NCI-H2107 (cell line): ENCODE data around the gene ARPC5L.

ENCODE experiments used
- DNase-seq: peaks from one replicate; lab custom pipeline; 2025; lab: John Stamatoyannopoulos, UW

Gene ARPC5L

DNA sequence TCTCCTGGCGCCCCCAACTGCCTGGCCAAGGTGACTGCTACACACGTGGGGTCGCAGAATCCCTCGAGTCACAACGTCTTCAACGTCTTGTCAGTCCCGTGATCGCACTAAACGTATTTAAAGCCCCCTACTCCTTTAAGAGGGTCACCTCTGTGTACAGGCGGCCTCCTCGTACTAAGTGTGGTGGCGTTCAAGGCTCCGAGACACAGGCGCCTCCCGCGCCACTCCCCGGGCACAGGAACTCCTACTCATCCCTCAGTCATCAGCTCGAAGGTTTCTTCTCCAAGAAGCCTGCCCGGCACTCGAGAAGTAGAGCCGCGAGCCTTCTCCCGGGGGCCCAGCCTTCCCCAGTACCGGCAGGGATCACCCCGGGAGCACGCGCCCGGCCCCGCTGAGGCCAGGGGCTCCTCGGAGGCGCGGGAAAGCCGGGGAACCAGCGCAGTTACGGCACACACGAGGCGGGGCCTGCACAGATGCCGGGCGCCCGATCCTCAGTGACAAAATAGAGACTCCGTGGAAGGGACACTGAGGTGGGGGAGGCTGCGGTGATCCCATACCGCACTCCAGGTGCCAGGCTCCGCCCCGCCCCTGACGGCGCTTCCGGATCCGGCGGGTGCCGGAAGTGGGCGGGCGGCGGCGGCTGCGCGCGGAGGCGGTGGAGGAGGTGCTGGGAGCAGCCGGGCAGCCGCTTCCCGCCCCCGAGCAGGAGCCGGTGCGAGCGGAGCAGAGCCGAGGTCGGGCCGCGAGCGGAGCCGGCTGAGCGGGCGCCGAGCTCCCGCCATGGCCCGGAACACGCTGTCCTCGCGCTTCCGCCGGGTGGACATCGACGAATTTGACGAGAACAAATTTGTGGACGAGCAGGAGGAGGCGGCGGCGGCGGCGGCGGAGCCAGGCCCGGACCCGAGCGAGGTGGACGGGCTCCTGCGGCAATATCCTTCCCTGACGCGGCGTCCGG is 6.9 kb downstream of the ARPC5L start:
- DNase-seq, result peak; percentile 70

DNA sequence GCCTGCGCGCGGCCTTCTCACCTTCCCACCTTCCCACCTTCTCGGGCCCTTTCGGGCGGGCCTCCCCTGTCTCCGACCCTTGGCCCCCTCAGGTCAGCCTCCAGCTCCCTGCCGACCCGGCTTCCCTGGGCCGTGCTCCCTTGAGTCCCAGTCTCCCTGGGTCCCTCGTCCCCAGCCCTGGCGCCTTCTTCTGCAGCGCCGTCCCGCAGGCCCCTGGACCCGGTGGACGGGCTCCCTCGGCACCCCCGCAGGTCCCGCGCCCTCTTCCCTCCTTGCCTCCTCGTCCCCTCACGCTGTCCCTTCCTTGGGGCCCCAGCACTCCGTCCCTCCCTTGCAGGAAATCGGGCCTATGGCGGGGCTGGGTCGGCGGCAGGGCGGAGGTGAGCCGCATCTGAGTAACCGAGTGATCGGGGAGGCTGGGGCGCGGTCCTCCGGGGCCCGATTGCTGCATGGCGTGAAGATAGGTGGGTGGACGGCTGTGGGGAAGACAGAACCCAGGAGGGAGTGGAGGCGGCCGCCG is 7.6 kb downstream of the ARPC5L start:
- no peak for DNase-seq

DNA sequence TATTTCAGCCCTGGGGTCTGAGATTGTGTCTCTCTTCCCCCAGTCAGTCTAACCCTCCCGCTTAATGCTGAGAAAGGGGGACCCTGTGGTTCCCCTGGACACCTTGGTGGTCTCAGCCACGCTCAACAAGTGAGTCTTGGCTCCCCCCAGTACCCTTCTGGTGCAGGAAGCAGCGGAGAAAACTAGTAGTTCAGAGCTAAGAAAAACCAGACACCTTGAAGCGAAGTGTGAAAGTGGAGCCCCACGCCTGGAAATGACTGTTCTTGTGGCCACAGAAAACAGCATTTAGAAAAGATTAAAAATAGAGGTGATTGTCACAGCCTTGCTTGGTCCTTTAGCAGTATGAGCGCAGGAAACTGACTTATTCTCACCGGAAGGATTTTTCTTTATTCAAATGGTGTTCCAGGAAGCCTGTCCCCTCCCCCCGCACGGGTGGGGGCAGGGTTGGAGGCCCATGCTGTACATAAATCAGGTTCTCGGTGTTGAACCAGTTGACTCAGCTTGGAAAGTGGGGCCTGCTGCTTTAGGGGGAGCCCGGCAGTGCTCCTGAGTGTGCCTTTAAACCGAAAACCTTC is 8.1 kb downstream of the ARPC5L start:
- DNase-seq, result no peak

DNA sequence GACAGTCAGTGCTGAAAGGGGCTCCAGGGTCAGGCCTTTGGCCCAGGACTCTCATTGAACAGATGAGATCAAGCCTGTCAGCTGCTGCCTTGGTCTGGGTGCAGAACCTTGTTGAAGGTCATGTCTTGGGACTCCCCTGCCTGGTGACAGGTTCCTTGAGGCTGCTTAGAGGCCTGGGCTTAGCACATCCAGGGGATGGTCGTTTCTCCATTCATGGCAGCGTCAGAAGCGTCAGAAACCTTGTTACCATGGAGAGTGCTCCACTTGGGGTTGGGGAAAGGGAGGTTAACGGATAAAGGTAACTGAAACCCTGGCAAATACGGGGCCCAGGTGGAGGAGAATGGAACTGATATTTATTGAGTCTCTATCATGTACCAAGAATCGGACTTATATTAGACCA is 8.8 kb downstream of the ARPC5L start:
- no peak for DNase-seq

DNA sequence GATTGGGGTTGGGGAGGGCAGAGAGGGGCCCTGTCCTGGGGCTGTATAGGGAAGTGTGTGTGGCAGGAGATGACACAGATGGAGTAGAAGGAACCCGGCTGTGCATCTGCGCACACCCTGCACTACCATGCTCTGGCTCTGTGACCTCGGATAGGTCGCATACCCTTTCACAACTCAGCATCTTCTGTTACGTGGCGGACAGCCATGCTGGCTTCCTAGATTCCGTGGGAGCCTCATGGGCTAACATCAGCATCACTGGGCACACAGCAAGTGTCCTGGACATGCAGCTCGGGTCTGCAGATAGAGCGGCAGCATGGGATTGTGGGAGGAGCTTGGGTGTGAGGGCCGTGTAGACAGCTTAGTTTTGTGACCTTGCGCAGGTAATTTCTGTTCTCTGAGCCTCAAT is 9.2 kb downstream of the ARPC5L start:
- DNase-seq, result no peak

DNA sequence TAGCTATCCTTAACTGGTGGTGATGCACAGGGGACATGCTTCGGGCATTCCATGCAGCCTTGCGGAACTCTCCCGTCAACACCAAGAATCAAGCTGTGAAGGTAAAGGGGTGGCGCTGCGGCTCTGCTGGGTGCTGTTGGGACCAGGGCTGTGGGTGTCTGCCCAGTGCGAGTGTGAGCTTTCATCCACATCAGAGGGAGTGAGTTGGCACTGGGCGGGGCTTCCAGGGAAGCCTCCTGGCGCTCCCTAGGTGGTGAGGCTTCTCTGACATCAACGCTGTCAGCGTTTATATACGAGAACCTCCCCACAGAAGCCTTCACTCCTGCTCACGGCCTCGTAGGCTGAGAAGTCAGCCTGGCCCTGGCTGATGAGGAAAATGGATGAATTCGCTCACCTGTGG is 11.7 kb downstream of the ARPC5L start:
- DNase-seq, result peak; percentile 45

DNA sequence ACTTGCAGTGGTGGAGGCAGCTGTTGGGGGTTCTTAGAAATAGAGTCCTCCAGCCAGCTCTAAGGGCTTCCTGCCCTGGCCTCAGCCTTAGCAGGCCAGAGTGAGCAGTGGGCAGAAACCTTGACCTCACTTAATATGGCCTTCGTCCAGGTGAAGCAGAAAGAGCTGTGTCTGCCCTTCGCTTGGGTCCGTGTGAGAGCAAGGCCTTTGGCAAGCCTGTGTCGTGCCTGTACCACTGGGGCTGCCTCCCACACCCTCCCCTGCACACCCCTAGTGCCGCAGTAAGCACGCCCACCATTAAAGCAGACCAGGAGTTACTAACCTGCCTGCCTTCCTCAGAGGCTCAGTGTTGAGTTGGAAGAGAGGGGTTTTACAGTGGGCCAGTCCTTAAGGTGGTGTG is 13.6 kb downstream of the ARPC5L start:
- no peak for DNase-seq

DNA sequence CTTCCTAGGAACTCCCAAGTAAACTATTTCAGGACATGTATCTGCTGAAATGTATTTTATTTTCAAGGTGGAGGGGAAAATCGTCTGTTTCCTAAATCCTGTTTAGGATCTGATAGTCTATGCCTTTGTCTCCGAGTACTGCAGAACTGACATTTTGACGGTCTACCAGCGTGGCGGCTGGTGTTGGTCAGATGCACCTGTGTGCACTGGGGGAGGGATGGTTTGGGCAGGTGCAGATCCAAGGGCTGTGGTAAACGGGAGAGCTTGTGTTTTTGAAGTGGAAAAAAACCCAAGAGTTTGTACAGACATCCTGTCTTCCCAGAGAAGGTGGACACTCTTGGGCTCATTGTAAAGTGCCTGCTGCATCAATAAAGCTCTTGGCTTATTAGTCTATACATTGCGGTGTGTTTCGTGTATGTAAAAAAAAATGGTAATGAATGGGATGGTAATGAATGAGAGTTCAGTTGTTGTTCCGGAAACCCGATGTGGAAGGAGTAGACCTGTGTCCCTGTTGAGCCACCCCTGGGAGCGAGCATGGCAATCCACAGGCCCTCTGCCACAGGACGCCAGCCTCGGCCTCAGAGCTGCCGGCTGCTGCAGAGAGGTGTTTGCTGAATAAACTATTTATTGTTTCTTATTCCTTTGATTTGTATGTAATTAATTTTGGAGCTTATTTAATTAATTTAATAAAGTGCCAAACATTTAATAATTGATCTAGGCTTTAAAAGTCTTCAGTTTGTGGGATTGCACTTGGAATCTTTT is 15.3 kb downstream of the ARPC5L start:
- no peak for DNase-seq

DNA sequence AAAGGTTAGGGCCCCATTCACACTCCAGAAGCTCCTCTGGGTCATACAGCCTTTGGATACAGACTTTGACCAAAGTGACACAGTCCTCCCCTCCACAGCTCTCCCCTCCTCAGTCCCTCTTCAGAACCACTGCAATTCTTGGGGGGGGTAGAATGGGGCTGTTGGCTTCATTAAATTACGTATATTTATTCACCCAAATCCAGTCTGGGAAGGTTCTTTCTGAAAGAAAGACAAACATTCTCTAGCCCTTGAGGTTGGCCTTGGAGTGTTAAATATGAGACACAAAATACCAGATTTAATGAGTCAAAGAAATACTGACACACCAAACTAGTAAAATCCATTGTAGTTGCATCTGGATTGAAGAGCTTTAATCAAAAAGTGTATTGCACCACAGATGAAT is 16.1 kb downstream of the ARPC5L start:
- no peak for DNase-seq

DNA sequence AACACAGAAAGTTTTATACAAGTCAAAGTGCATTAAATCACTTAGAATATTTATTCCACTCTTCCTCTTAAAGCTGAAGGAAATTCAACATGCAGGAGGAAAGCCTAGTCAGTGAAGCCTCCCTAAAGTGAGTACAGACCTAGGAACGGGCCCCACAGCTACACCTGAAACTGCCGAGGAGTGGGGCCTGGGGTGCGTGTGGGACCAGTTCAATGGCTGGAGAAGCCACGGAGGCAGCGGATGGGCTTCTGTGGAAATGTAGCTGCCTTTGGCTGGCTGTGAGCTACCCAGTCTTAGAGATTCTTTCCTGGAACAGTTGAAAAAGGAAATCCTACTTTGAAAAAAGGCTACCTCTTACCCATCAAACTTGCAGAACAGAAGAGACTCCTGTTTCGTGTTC is 16.6 kb downstream of the ARPC5L start:
- no peak for DNase-seq

DNA sequence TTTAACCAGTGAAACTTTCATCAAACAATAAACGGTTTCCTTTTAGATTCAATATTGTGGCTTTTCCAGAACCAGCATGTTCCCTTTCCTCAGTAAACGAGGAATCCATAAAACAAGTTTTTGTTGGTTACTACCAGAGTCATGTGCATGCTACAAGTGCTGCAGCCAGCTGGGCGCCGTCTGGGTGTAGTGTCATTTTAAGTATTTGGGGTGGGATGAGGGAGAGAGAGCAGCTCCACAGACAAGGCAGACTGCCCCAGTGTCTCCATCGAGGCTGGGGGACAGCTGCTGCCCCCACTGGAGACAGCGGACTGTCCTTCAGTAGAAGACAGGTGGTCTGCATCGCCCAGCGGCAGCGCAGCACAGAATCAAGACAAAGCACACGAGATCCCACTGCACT is 17.3 kb downstream of the ARPC5L start:
- no peak for DNase-seq

DNA sequence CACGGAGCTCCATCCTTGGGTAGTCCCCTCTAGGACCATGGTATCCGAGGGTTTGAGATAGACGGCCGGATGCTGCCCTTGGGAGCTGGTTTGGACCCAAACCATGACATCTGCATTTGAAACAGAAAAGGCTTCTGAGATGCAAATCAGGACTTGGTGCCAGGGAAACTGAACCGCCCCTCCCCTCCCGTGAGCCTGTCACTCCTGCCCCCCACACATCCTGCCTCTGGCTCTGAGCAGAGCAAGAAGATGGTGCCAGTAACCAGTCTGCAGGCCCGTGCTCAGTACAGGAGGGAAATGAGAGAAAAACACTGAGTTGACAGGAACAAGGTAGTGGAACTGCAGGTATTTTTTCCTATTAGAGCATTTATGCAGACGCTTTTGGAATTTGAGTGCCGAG is 18.6 kb downstream of the ARPC5L start:
- no peak for DNase-seq

DNA sequence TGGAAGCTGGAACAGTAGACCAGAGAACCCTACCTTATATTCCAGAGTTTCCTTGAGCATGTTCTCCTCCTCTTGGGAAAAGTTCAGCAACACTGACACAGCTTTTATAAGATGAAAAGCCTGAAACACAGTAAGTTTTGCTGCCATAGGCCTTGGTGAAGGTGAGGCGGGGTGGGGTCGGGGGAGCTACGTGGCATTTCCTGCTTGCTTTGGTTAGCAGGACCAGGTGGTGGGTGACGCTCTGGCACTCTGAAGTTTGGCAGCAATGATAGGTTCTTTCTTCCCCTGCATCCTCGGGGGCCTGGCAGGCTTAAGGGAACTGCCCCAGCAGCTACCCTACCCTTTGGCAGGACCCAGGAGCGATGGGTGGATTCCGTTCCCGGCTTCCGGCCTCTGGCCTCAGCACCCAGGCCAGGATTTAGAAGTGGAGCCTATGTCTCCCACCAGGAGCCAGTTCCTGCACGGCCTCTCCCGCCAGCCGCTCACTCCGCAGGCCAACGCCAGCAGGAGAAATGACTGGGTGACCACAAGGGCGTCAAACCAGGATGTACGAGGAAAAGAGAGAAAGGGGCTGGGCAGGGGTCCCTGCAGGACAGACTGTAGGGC is 19.3 kb downstream of the ARPC5L start:
- no peak for DNase-seq

DNA sequence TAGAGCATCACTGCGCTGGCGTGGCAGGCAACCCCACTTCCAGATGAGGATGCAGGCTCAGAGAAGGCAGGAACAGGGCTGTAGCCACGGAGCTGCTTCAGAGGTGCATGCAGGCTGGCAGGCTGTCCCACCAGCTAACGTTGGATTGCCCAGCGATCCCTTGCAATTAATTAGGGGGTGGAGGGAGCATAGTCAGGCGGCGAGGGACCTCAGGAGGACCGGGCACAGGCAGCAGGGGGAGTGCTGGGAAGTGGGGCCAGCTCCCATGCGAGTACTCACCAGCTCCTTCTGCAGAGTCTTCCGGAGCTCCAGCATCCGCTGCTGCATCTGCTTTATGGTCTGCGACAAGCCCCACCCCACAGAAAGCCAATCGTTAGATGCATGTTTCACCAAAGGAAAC is 20.3 kb downstream of the ARPC5L start:
- DNase-seq, result no peak

DNA sequence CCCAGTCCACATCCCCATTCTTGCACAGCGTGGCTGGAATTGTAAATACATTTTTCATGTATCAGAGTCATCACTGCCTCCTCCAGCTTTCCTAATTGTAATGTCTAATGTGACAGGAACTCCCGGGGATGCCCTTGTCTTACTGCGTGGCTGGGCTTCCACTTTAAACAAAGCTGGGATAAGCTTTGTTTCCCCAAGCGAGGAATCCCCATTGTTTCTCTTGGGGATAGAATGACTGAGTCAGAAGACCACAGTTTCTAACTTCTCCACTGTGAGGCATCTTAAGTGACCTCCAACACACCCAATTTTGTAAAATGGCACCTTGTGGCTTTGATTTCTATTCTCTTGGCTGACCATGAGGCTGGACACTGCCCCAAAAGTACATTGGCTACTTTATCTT is 22.4 kb downstream of the ARPC5L start:
- no peak for DNase-seq

DNA sequence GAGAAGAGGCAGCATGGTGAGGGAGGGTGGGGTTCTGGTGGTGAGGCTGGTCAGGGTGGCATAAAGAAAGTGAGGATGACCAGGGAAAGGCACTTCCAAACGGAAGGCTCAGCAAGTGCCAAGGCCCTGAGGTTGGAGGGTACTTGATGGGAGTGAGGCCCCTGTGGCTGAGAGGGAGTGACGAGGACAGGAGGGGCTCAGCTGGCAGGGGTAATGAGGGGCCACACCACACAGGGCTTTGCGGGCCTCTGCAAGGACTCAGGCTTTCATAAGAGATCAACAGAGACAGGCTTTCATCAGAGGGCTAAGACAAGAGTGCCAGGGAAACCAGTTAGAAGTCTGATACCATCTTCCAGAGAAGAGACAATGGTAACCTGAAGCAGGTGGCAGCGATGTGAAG is 23.6 kb downstream of the ARPC5L start:
- no peak for DNase-seq

DNA sequence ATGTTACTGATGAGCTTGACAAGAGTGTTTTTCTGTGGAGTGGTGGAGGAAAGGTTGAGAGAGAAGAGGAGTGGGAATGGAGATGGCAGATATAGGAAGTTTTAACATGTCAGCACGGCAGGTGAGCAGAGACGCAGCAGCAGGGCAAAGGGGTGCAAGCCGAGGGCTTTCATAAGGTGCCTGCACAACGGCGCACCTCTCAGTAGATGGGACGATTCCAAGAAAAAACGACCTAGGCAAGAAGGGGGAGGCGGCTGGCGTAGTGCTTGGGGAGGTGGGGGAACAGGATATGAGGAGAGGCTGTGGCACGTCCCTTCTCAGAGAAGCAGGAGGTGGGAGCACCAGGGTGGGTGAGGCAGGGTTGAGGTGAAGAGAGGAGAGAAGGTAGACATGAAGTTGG is 24.5 kb downstream of the ARPC5L start:
- no peak for DNase-seq

DNA sequence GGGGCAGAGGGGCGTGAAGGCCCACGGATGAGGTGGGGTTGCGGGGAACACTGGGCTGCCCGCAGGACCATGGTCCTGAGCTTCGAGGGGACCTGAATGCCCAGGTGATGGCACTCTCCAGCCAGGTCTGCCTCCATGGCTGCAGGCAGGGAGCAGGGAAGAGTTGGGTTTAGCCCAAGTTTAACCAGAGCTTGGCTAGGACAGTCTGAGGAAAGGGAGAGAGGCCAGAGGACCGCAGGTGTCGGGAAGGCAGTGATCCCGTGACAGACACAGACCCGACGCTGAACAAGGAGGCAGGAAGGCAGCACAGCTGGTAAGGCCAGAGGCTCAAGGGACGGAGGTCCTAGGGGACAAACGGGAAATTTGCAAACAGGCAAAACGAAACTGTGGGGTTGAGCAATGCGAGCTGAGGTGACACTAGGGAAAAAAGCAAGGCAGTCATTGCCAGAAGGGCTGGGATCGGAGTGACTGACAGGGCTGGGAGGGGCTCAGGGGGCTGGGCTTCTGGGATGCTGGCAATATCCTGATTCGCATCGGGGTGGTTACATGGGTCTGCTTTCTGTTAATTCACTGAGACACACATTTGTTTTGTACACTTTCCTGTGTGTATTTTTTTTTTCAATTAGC is 25.0 kb downstream of the ARPC5L start:
- DNase-seq, result no peak

DNA sequence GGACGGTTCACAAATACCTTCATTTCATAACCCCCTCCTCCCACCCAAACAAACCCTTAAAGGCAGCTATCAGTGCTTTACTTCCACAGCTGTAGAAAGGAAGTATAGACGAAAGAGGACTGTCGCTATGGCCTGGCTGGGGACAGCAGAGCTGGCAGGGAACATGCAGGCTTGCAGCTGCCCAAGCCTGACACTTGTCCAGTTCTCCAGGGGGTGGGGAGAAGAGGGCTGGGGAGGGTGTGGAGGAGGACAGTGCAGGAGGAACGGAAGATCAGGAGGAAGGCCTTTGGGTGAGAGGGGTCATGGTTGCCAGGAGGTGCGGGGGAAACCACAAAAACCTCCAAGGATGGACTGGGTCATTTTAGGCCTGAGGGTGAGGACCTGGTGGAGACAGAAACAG is 25.9 kb downstream of the ARPC5L start:
- DNase-seq, result no peak

DNA sequence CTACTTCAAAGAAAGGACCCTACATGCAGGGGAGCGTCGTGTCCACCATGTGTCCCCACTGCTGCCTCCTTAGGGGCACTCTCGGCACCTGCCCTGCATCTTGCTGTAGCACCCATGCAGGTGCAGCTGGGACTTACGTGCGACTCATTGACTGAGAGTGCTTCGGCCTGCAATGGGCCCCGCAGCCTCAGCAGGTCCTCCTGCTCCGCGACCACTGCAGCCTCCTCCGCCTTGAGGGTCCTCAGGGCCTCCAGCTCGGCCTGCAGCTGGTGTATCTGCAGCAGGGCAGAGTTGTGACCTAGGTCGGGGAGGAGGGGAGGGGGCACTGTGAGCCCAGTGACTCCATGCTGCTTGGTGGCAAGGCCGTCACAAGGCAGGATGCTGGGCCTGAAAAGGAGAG is 27.1 kb downstream of the ARPC5L start:
- DNase-seq, result no peak

DNA sequence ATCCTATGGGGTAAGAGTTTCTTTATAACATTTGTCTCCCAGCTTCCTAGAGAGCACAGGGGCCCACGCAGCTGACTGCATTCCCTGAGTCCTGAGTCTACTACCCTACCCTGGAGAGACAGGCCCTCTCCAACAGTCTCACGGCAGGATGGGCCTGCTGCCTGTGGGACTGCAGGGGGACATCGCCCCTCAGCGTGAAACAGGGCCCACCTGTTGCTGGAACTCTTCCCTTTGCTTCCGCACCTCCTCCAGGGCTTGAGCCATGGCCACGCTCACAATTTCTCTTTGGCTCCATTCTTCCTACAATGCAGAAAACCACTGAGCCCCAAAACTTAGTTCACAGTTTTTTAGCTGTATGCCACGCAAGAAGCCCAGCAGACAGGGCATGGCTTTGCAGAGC is 28.2 kb downstream of the ARPC5L start:
- DNase-seq, result no peak
